ENCODE results near the gene TMEM92. TPM values are rescaled to one million over a fixed set of nuclear protein-coding genes. Genes with fewer than 3 reads are reported as not detected.
A peak's percentile ranks its signal among the peaks of the same experiment; 100 is the strongest.

TMEM92 gene
- total and polyA plus RNA-seq, 8 donors = 4.4 to 10.7 (median 6.4) TPM

- Histone ChIP-seq H3K4me1 (peaks cover 25 to 30% of the 10 kb centered on the region in 2 donors), H3K9me3 (no peaks in the 10 kb centered on the region), H3K4me3 (no peak overlapping the region), H3K36me3 (no peaks in the 10 kb centered on the region), H3K27me3 (no peaks in the 10 kb centered on the region), H3K27ac (no peak overlapping the region)
- intact Hi-C loops (cut with DNase I) = no loop called here
- ATAC-seq (no peak), DNase-seq (no peak)
- no peak for TF ChIP-seq CTCF (IDR thresholded peaks at IDR 0.05)
Measured at GRCh38 chr17:50265690-50266315, 8.5 kb upstream of the TMEM92 start.

GRCh38 chr17:50266384-50267073, 7.7 kb upstream of the TMEM92 start:
- intact Hi-C loops (cut with DNase I) = no loop called here
- DNase-seq (peak in 3 of 4 donors; percentile 81 to 86 (median 82)), ATAC-seq (peak; percentile 57)
- H3K27me3 ChIP-seq = no peaks in the 10 kb centered on the region
- H3K36me3 ChIP-seq = no peaks in the 10 kb centered on the region
- no peaks in the 10 kb centered on the region for H3K9me3 ChIP-seq
- H3K27ac ChIP-seq = peak overlapping the region in 1 of 2 donors; percentile 57
- H3K4me3 ChIP-seq = no peak overlapping the region
- no peak for TF ChIP-seq CTCF (IDR thresholded peaks at IDR 0.05)
- peaks cover 25 to 30% of the 10 kb centered on the region in 2 donors for H3K4me1 ChIP-seq

- Histone ChIP-seq H3K36me3 (no peaks in the 10 kb centered on the region), H3K27ac (peak overlapping the region in 1 of 2 donors; percentile 57), H3K4me3 (no peak overlapping the region), H3K27me3 (no peaks in the 10 kb centered on the region), H3K9me3 (no peaks in the 10 kb centered on the region), H3K4me1 (peaks cover 27 to 30% of the 10 kb centered on the region in 2 donors)
- ATAC-seq (no peak), DNase-seq (peak in 1 of 4 donors; percentile 74)
- TF ChIP-seq CTCF (IDR thresholded peaks at IDR 0.05) = no peak
- intact Hi-C loops (cut with DNase I) = no loop called here
Measured at GRCh38 chr17:50267074-50267841, 7.0 kb upstream of the TMEM92 start.

- H3K36me3 ChIP-seq = no peaks in the 10 kb centered on the region
- no peak for DNase-seq
- peak overlapping the region in 1 of 2 donors; percentile 57 for H3K27ac ChIP-seq
- peaks cover 0 to 2% of the 10 kb centered on the region in 2 donors for H3K27me3 ChIP-seq
- ATAC-seq = no peak
- no peak for TF ChIP-seq CTCF (IDR thresholded peaks at IDR 0.05)
- intact Hi-C loops (cut with DNase I) = no loop called here
- no peaks in the 10 kb centered on the region for H3K9me3 ChIP-seq
- H3K4me1 ChIP-seq = peaks cover 34 to 35% of the 10 kb centered on the region in 2 donors
- no peak overlapping the region for H3K4me3 ChIP-seq
Measured at GRCh38 chr17:50268026-50268425, 6.2 kb upstream of the TMEM92 start.
